B cell (primary cell): ENCODE data around the gene MED9.

Source experiments
- EZH2 ChIP-seq: IDR thresholded peaks from 2 replicates; pipeline ENCODE4 v1.6.1; 2012; ENCODE audit warnings: borderline replicate concordance, low read depth, mild to moderate bottlenecking, moderate library complexity, low read length; ENCODE audit not compliant: insufficient read depth, poor library complexity, severe bottlenecking
- TF ChIP-seq, protein P1 (sequence below): fragments of 200-600 bp; IDR thresholded peaks from one replicate; pipeline ENCODE4 v1.8.0; 2022; ENCODE audit warnings: antibody characterized with exemption, mild to moderate bottlenecking

DNA sequence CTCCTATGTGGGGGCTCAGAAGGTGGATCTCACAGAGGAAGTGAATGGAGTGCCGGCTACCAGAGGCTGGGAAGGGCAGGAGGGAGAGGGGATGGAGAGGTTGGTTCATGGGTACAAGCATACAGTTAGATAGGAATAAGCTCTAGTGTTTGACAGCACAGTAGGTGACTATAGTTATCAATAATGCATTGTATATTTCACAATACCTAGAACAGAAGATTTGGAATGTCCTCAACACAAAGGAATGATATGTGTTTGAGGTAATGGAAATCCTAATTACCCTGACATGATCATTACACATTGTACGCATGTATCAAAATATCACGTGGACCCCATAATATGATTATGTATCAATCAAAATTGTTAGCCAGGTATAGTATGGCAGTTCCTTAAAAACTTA lies 38.9 kb upstream of the MED9 start:
- TF ChIP-seq, protein P1, sequence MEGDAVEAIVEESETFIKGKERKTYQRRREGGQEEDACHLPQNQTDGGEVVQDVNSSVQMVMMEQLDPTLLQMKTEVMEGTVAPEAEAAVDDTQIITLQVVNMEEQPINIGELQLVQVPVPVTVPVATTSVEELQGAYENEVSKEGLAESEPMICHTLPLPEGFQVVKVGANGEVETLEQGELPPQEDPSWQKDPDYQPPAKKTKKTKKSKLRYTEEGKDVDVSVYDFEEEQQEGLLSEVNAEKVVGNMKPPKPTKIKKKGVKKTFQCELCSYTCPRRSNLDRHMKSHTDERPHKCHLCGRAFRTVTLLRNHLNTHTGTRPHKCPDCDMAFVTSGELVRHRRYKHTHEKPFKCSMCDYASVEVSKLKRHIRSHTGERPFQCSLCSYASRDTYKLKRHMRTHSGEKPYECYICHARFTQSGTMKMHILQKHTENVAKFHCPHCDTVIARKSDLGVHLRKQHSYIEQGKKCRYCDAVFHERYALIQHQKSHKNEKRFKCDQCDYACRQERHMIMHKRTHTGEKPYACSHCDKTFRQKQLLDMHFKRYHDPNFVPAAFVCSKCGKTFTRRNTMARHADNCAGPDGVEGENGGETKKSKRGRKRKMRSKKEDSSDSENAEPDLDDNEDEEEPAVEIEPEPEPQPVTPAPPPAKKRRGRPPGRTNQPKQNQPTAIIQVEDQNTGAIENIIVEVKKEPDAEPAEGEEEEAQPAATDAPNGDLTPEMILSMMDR = no peak
- no peak for TF ChIP-seq EZH2
